ENCODE results near the gene REC114.
A peak's percentile ranks its signal among the peaks of the same experiment; 100 is the strongest.
"Not testable (repeated sequence)": the region's sequence is repeated elsewhere in the genome, so short reads cannot be mapped to it uniquely, and the experiment has no call there.

REC114 gene

DNA sequence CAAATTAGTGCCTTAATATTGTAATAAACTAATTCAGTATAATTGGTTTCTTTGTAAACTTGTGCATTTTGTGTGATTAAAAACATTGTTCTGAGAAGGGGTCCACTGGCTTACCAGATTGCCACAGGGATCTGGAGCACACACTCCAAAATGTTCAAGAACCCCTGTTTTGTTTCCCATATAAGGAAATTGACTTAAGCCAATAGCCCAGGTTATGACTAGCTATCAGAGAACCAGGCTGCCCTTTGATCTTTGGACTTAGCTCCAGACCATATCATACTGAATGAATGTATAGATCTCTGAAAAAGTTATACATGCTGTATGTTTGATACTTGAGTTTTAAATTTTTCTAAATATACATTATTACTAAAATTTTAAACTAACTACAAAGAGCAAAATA, 98.5 kb downstream of the REC114 start:
- H3K56ac ChIP-seq (ENCODE audit: low read length), result no peak overlapping the region
- no peak overlapping the region for H3K4me2 ChIP-seq (ENCODE audit: low read length)
- H4K5ac ChIP-seq (ENCODE audit: low read length), result no peak overlapping the region
- H3K4me1 ChIP-seq (ENCODE audit: control insufficient read depth, low read depth, low read length), result no peaks in the 10 kb centered on the region
- no peak overlapping the region for H2BK120ac ChIP-seq (ENCODE audit: low read depth, low read length)
- no peak overlapping the region for H3K27ac ChIP-seq (ENCODE audit: low read depth, low read length)
- H3K4ac ChIP-seq (ENCODE audit: low read depth, low read length), result no peak overlapping the region
- no peak overlapping the region for H2BK5ac ChIP-seq (ENCODE audit: low read length)
- no peak overlapping the region for H3K23ac ChIP-seq (ENCODE audit: low read length)
- H3K79me2 ChIP-seq (ENCODE audit: control insufficient read depth, insufficient read depth, low read length), result no peaks in the 10 kb centered on the region
- H2AK5ac ChIP-seq (ENCODE audit: low read length), result no peak overlapping the region
- H3K79me1 ChIP-seq (ENCODE audit: low read length), result no peaks in the 10 kb centered on the region
- no peak overlapping the region for H3K18ac ChIP-seq (ENCODE audit: low read length)
- H3K4me3 ChIP-seq (ENCODE audit: low read length), result no peak overlapping the region
- no peak overlapping the region for H2BK15ac ChIP-seq (replicated peaks; ENCODE audit: low read depth)
- H3K36me3 ChIP-seq (ENCODE audit: control insufficient read depth, insufficient read depth, low read length), result no peaks in the 10 kb centered on the region
- no peaks in the 10 kb centered on the region for H3K27me3 ChIP-seq (ENCODE audit: insufficient read depth, low read length, poor library complexity)
- H3K9ac ChIP-seq (ENCODE audit: low read length), result no peak overlapping the region
- no peak for DNase-seq
- no peak overlapping the region for H4K8ac ChIP-seq (ENCODE audit: low read depth, low read length)

DNA sequence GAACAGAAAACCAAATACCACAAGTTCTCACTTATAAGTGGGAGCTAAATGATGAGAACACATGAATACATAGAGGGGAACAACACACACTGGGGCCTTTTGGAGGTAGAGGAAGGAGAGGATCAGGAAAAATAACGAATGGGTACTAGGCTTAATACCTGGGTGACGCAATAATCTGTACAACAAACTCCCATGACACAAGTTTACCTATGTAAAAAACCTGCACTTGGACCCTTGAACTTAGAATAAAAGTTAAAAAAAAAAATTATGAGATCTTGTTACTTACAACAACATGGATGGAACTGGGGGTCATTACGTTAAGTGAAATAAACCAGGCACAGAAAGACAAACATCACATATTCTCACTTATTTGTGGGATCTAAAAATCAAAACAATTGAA, 106.0 kb downstream of the REC114 start:
- H4K5ac ChIP-seq (ENCODE audit: low read length); H3K4me2 ChIP-seq (ENCODE audit: low read length); H3K18ac ChIP-seq (ENCODE audit: low read length); DNase-seq; H2BK15ac ChIP-seq (replicated peaks; ENCODE audit: low read depth); H3K4ac ChIP-seq (ENCODE audit: low read depth, low read length); H3K4me1 ChIP-seq (ENCODE audit: control insufficient read depth, low read depth, low read length); H3K9ac ChIP-seq (ENCODE audit: low read length); H3K56ac ChIP-seq (ENCODE audit: low read length); H3K36me3 ChIP-seq (ENCODE audit: control insufficient read depth, insufficient read depth, low read length); H3K4me3 ChIP-seq (ENCODE audit: low read length); H3K27ac ChIP-seq (ENCODE audit: low read depth, low read length); H4K8ac ChIP-seq (ENCODE audit: low read depth, low read length); H3K27me3 ChIP-seq (ENCODE audit: insufficient read depth, low read length, poor library complexity); H3K79me2 ChIP-seq (ENCODE audit: control insufficient read depth, insufficient read depth, low read length); H2BK120ac ChIP-seq (ENCODE audit: low read depth, low read length); H3K79me1 ChIP-seq (ENCODE audit: low read length); H3K23ac ChIP-seq (ENCODE audit: low read length); H2AK5ac ChIP-seq (ENCODE audit: low read length); H2BK5ac ChIP-seq (ENCODE audit: low read length): not testable (repeated sequence)
- WGBS (ENCODE audit: extremely low coverage, insufficient coverage, low lambda C conversion rate), result no CpG with 5 or more reads among the region's 3 CpGs

DNA sequence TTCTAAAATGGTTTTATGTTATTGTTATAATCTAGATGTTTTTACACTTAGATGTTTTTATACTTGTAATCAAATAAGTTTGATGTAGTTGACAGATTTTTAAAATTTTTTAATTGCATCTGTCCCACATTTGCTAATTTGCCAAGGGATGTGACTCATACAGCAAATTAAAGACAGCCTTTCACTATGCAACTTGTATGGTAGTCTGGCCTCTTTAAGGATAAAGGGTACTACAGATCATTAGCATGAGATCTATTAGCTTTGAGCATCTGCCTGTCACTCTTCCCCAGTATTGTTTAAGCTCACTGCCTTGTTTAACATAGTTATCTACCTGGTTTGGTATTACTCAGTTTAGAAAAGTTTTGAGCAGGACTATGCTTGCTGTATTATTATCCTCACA, 107.2 kb downstream of the REC114 start:
- no peak overlapping the region for H2BK15ac ChIP-seq (replicated peaks; ENCODE audit: low read depth)
- no peak overlapping the region for H3K9ac ChIP-seq (ENCODE audit: low read length)
- H3K4me1 ChIP-seq (ENCODE audit: control insufficient read depth, low read depth, low read length), result peaks cover 8% of the 10 kb centered on the region
- H3K79me1 ChIP-seq (ENCODE audit: low read length), result no peaks in the 10 kb centered on the region
- no peaks in the 10 kb centered on the region for H3K36me3 ChIP-seq (ENCODE audit: control insufficient read depth, insufficient read depth, low read length)
- H4K8ac ChIP-seq (ENCODE audit: low read depth, low read length), result no peak overlapping the region
- H4K5ac ChIP-seq (ENCODE audit: low read length), result no peak overlapping the region
- H3K27me3 ChIP-seq (ENCODE audit: insufficient read depth, low read length, poor library complexity), result no peaks in the 10 kb centered on the region
- no peak overlapping the region for H2BK120ac ChIP-seq (ENCODE audit: low read depth, low read length)
- H2BK5ac ChIP-seq (ENCODE audit: low read length), result no peak overlapping the region
- H2AK5ac ChIP-seq (ENCODE audit: low read length), result no peak overlapping the region
- no peak overlapping the region for H3K4ac ChIP-seq (ENCODE audit: low read depth, low read length)
- H3K4me3 ChIP-seq (ENCODE audit: low read length), result no peak overlapping the region
- no peak overlapping the region for H3K18ac ChIP-seq (ENCODE audit: low read length)
- no peak overlapping the region for H3K27ac ChIP-seq (ENCODE audit: low read depth, low read length)
- no peaks in the 10 kb centered on the region for H3K79me2 ChIP-seq (ENCODE audit: control insufficient read depth, insufficient read depth, low read length)
- no peak overlapping the region for H3K4me2 ChIP-seq (ENCODE audit: low read length)
- DNase-seq, result no peak
- no peak overlapping the region for H3K56ac ChIP-seq (ENCODE audit: low read length)
- no peak overlapping the region for H3K23ac ChIP-seq (ENCODE audit: low read length)

- no peak overlapping the region for H3K4ac ChIP-seq (ENCODE audit: low read depth, low read length)
- peak; percentile 25 for DNase-seq
- no peak overlapping the region for H3K18ac ChIP-seq (ENCODE audit: low read length)
- H3K4me1 ChIP-seq (ENCODE audit: control insufficient read depth, low read depth, low read length), result peaks cover 8% of the 10 kb centered on the region
- no peak overlapping the region for H2BK15ac ChIP-seq (replicated peaks; ENCODE audit: low read depth)
- H3K27me3 ChIP-seq (ENCODE audit: insufficient read depth, low read length, poor library complexity), result no peaks in the 10 kb centered on the region
- no peaks in the 10 kb centered on the region for H3K79me2 ChIP-seq (ENCODE audit: control insufficient read depth, insufficient read depth, low read length)
- H3K36me3 ChIP-seq (ENCODE audit: control insufficient read depth, insufficient read depth, low read length), result peaks cover 2% of the 10 kb centered on the region
- H3K9ac ChIP-seq (ENCODE audit: low read length), result no peak overlapping the region
- H3K4me2 ChIP-seq (ENCODE audit: low read length), result no peak overlapping the region
- H2AK5ac ChIP-seq (ENCODE audit: low read length), result no peak overlapping the region
- no peak overlapping the region for H3K27ac ChIP-seq (ENCODE audit: low read depth, low read length)
- H3K4me3 ChIP-seq (ENCODE audit: low read length), result no peak overlapping the region
- no peak overlapping the region for H2BK5ac ChIP-seq (ENCODE audit: low read length)
- no CpG with 5 or more reads among the region's 4 CpGs for WGBS (ENCODE audit: extremely low coverage, insufficient coverage, low lambda C conversion rate)
- H3K56ac ChIP-seq (ENCODE audit: low read length), result no peak overlapping the region
- no peak overlapping the region for H4K8ac ChIP-seq (ENCODE audit: low read depth, low read length)
- H4K5ac ChIP-seq (ENCODE audit: low read length), result no peak overlapping the region
- no peak overlapping the region for H2BK120ac ChIP-seq (ENCODE audit: low read depth, low read length)
- no peaks in the 10 kb centered on the region for H3K79me1 ChIP-seq (ENCODE audit: low read length)
- no peak overlapping the region for H3K23ac ChIP-seq (ENCODE audit: low read length)
These were observed 112.1 kb downstream of the REC114 start for GRCh38 chr15:73555080-73555479.

DNA sequence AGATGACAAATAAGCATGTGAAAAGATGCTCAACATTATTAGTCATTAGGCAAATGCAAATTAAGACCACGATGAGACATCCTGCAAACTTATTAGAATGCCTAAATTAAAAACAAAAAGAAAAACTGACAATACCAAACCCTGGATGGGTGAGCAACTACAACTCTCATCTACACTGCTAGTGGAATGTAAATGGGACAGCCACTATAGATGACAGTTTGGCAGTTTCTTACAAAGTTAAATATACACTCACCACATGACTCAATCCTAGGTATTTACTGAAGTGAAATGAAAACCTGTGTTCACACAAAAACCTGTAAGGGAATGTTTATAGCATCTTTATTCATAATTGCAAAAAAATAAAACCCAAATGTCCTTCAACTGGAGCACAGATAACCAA, 115.6 kb downstream of the REC114 start:
- Histone ChIP-seq H3K4me1 (ENCODE audit: control insufficient read depth, low read depth, low read length) (peaks cover 8% of the 10 kb centered on the region), H3K56ac (ENCODE audit: low read length) (no peak overlapping the region), H3K36me3 (ENCODE audit: control insufficient read depth, insufficient read depth, low read length) (peaks cover 2% of the 10 kb centered on the region), H2BK120ac (ENCODE audit: low read depth, low read length) (no peak overlapping the region), H3K79me1 (ENCODE audit: low read length) (no peaks in the 10 kb centered on the region), H3K4me3 (ENCODE audit: low read length) (no peak overlapping the region), H3K27ac (ENCODE audit: low read depth, low read length) (no peak overlapping the region), H3K79me2 (ENCODE audit: control insufficient read depth, insufficient read depth, low read length) (no peaks in the 10 kb centered on the region), H3K4me2 (ENCODE audit: low read length) (no peak overlapping the region), H3K4ac (ENCODE audit: low read depth, low read length) (no peak overlapping the region), H3K23ac (ENCODE audit: low read length) (no peak overlapping the region), H3K27me3 (ENCODE audit: insufficient read depth, low read length, poor library complexity) (no peaks in the 10 kb centered on the region), H2AK5ac (ENCODE audit: low read length) (no peak overlapping the region), H4K8ac (ENCODE audit: low read depth, low read length) (no peak overlapping the region), H4K5ac (ENCODE audit: low read length) (no peak overlapping the region), H3K9ac (ENCODE audit: low read length) (no peak overlapping the region), H3K18ac (ENCODE audit: low read length) (no peak overlapping the region), H2BK15ac (replicated peaks; ENCODE audit: low read depth) (no peak overlapping the region), H2BK5ac (ENCODE audit: low read length) (no peak overlapping the region)
- no peak for DNase-seq
- WGBS (ENCODE audit: extremely low coverage, insufficient coverage, low lambda C conversion rate), result no CpG with 5 or more reads among the region's 1 CpG

DNA sequence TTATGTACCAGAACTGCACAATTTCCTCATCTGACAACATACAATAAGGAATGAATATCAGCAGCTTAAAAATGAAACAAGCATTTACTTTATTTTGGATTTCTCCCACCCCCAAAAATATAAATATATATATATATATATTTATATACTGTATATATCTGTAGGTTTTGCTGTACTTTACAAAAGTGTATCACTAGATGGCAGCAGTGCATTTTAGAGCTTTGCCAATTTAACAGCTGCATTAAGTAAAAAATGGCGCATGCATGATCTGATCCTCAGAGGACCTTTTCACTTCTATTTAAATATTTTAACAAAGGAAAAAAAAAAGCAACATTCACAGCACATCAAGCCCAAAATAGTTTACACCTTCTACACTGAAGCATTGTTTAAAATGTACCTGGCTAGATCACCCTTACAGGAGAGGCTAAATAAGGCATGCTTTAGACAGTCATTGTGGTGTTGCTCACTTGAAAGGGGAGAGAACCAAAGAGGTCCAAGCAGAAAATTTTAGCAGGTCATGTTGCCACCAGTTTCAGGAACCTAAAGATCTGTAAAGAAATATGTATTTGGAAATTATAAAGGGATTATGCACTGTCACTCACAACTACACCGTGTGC, 117.6 kb downstream of the REC114 start:
- Histone ChIP-seq H4K8ac (ENCODE audit: low read depth, low read length) (no peak overlapping the region), H3K79me1 (ENCODE audit: low read length) (no peaks in the 10 kb centered on the region), H3K4me2 (ENCODE audit: low read length) (no peak overlapping the region), H2BK15ac (replicated peaks; ENCODE audit: low read depth) (no peak overlapping the region), H4K5ac (ENCODE audit: low read length) (no peak overlapping the region), H2BK120ac (ENCODE audit: low read depth, low read length) (no peak overlapping the region), H3K79me2 (ENCODE audit: control insufficient read depth, insufficient read depth, low read length) (no peaks in the 10 kb centered on the region), H3K18ac (ENCODE audit: low read length) (no peak overlapping the region), H2BK5ac (ENCODE audit: low read length) (no peak overlapping the region), H3K4ac (ENCODE audit: low read depth, low read length) (no peak overlapping the region), H3K36me3 (ENCODE audit: control insufficient read depth, insufficient read depth, low read length) (peaks cover 2% of the 10 kb centered on the region), H3K4me1 (ENCODE audit: control insufficient read depth, low read depth, low read length) (no peaks in the 10 kb centered on the region), H3K27me3 (ENCODE audit: insufficient read depth, low read length, poor library complexity) (no peaks in the 10 kb centered on the region), H3K9ac (ENCODE audit: low read length) (no peak overlapping the region), H3K23ac (ENCODE audit: low read length) (no peak overlapping the region), H3K56ac (ENCODE audit: low read length) (no peak overlapping the region), H3K4me3 (ENCODE audit: low read length) (no peak overlapping the region), H2AK5ac (ENCODE audit: low read length) (no peak overlapping the region), H3K27ac (ENCODE audit: low read depth, low read length) (no peak overlapping the region)
- DNase-seq, result peak; percentile 63
- no CpG with 5 or more reads among the region's 2 CpGs for WGBS (ENCODE audit: extremely low coverage, insufficient coverage, low lambda C conversion rate)

Measured in mesendoderm (in vitro differentiated cells).